Breast epithelium (tissue), 4 donors: ENCODE data around the gene DAPK2. TPM values are rescaled to one million over a fixed set of nuclear protein-coding genes. Genes with fewer than 3 reads are reported as not detected.

ENCODE experiments used
- DNase-seq, 2 donors: peaks; one replicate each; pipeline ENCODE4 v3.0.0-alpha.2; 2019; ENCODE audit warnings: low spot score in 2 of 2
- H3K27ac ChIP-seq, 2 donors: fragments of 200-600 bp; sonication (generic) in 1 of 2; one replicate each; pipeline ENCODE4 v1.5.1; 2016 to 2019; ENCODE audit warnings: mild to moderate bottlenecking in 1 of 2
- H3K27me3 ChIP-seq, 2 donors: fragments of 200-600 bp; sonication (generic) in 1 of 2; one replicate each; pipeline versions ENCODE4 v1.5.1 to v1.6.0; 2017 to 2019; ENCODE audit warnings: control low read depth in 1 of 2, mild to moderate bottlenecking in 1 of 2
- H3K36me3 ChIP-seq: fragments of 200-600 bp; one replicate; pipeline ENCODE4 v1.5.1; 2019
- H3K4me1 ChIP-seq, 2 donors: fragments of 200-600 bp; sonication (generic); one replicate each; pipeline ENCODE4 v1.5.1; 2016 to 2019; ENCODE audit warnings: control low read depth in 1 of 2
- H3K4me3 ChIP-seq, 3 donors: fragments of 200-600 bp; sonication (generic); 1 replicate in 2 of 3; 2 replicates in 1 of 3; pipeline ENCODE4 v1.5.1; 2016 to 2019; ENCODE audit warnings: mild to moderate bottlenecking in 3 of 3, moderate library complexity in 2 of 3
- H3K9me3 ChIP-seq, 2 donors: fragments of 200-600 bp; sonication (generic) in 1 of 2; one replicate each; pipeline ENCODE4 v1.5.1; 2016 to 2019; ENCODE audit warnings: control low read depth in 1 of 2
- CTCF ChIP-seq, 3 donors: fragments of 450-650 bp; IDR thresholded peaks; one replicate each; pipeline ENCODE4 v1.5.1; 2016 to 2017; ENCODE audit warnings: antibody characterized with exemption in 3 of 3, mild to moderate bottlenecking in 3 of 3, moderate library complexity in 3 of 3
- POLR2A ChIP-seq: fragments of 450-650 bp; IDR thresholded peaks from one replicate; pipeline ENCODE4 v1.6.1; 2016; ENCODE audit warnings: antibody characterized with exemption, mild to moderate bottlenecking, moderate library complexity
- POLR2AphosphoS5 ChIP-seq, 3 donors: sonication (generic); formaldehyde crosslinking; IDR thresholded peaks; one replicate each; pipeline ENCODE4 v1.6.1; 2017; ENCODE audit warnings: antibody characterized with exemption in 3 of 3
- intact Hi-C: fragments of 100-400 bp; cut with DNase I; formaldehyde crosslinking; loops from one replicate; pipeline ENCODE4 v1.15.1; 2023; ENCODE audit warnings: low total_unique reads
- total RNA-seq, 3 donors: library from RNA; depleted of rRNA; stranded (reverse); fragments of >200 nt; gene quantifications; one replicate each; pipeline ENCODE4 v1.1.0, GENCODE V29; 2016

The DAPK2 gene
- total RNA-seq, 3 donors from 2014 or later, result 23.6 to 37.3 (median 29.6) TPM

- intact Hi-C loops, result loop anchor here (1.0 kb wide), 1 partner anchor 14 kb away; no protein-coding TSS in a partner anchor
- Histone ChIP-seq H3K27ac (no peak overlapping the region), H3K9me3 (no peaks in the 10 kb centered on the region), H3K4me1 (no peaks in the 10 kb centered on the region), H3K27me3 (no peaks in the 10 kb centered on the region), H3K4me3 (no peak overlapping the region), H3K36me3 (no peaks in the 10 kb centered on the region)
- TF ChIP-seq POLR2A, result no peak
- no peak for TF ChIP-seq POLR2AphosphoS5 (IDR thresholded peaks at IDR 0.05)
- TF ChIP-seq CTCF (IDR thresholded peaks at IDR 0.05), result no peak
- no peak for DNase-seq
These were observed 165.5 kb downstream of the DAPK2 start for GRCh38 chr15:63880744-63881143.

- Histone ChIP-seq H3K9me3 (no peaks in the 10 kb centered on the region), H3K4me1 (no peaks in the 10 kb centered on the region), H3K27me3 (no peaks in the 10 kb centered on the region), H3K36me3 (no peaks in the 10 kb centered on the region), H3K27ac (no peak overlapping the region), H3K4me3 (no peak overlapping the region)
- no peak for DNase-seq
- TF ChIP-seq CTCF (IDR thresholded peaks at IDR 0.05) (no peak), POLR2A (no peak), POLR2AphosphoS5 (IDR thresholded peaks at IDR 0.05) (no peak)
- intact Hi-C loops, result no loop called here
These were observed 166.3 kb downstream of the DAPK2 start for GRCh38 chr15:63879995-63880394.

GRCh38 chr15:63879211-63879610, 167.1 kb downstream of the DAPK2 start:
- Histone ChIP-seq H3K27ac (no peak overlapping the region), H3K4me3 (no peak overlapping the region), H3K9me3 (no peaks in the 10 kb centered on the region), H3K4me1 (no peaks in the 10 kb centered on the region), H3K36me3 (no peaks in the 10 kb centered on the region), H3K27me3 (no peaks in the 10 kb centered on the region)
- TF ChIP-seq CTCF (IDR thresholded peaks at IDR 0.05) (no peak), POLR2AphosphoS5 (IDR thresholded peaks at IDR 0.05) (no peak), POLR2A (no peak)
- no peak for DNase-seq
- intact Hi-C loops, result no loop called here

GRCh38 chr15:63877713-63878271, 168.5 kb downstream of the DAPK2 start:
- H3K27ac ChIP-seq, result no peak overlapping the region
- no peaks in the 10 kb centered on the region for H3K4me1 ChIP-seq
- intact Hi-C loops, result no loop called here
- no peak overlapping the region for H3K4me3 ChIP-seq
- no peaks in the 10 kb centered on the region for H3K36me3 ChIP-seq
- no peaks in the 10 kb centered on the region for H3K27me3 ChIP-seq
- H3K9me3 ChIP-seq, result no peaks in the 10 kb centered on the region
- TF ChIP-seq CTCF (IDR thresholded peaks at IDR 0.05), result no peak
- TF ChIP-seq POLR2A, result no peak
- no peak for TF ChIP-seq POLR2AphosphoS5 (IDR thresholded peaks at IDR 0.05)
- no peak for DNase-seq

- TF ChIP-seq POLR2AphosphoS5 (IDR thresholded peaks at IDR 0.05), result no peak
- no peak for TF ChIP-seq CTCF (IDR thresholded peaks at IDR 0.05)
- TF ChIP-seq POLR2A, result no peak
- DNase-seq, result no peak
- H3K4me1 ChIP-seq, result no peaks in the 10 kb centered on the region
- H3K9me3 ChIP-seq, result no peaks in the 10 kb centered on the region
- intact Hi-C loops, result no loop called here
- no peaks in the 10 kb centered on the region for H3K36me3 ChIP-seq
- H3K27me3 ChIP-seq, result no peaks in the 10 kb centered on the region
- no peak overlapping the region for H3K27ac ChIP-seq
- no peak overlapping the region for H3K4me3 ChIP-seq
These were observed 170.1 kb downstream of the DAPK2 start for GRCh38 chr15:63876085-63876662.
